Inferior parietal cortex (tissue), 1 donor: ENCODE data around the gene AQP2.

Source experiments
- DNase-seq: peaks from one replicate; pipeline ENCODE4 v3.0.0-alpha.2; 2016; ENCODE audit errors: extremely low spot score

Gene AQP2, protein sequence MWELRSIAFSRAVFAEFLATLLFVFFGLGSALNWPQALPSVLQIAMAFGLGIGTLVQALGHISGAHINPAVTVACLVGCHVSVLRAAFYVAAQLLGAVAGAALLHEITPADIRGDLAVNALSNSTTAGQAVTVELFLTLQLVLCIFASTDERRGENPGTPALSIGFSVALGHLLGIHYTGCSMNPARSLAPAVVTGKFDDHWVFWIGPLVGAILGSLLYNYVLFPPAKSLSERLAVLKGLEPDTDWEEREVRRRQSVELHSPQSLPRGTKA

DNA sequence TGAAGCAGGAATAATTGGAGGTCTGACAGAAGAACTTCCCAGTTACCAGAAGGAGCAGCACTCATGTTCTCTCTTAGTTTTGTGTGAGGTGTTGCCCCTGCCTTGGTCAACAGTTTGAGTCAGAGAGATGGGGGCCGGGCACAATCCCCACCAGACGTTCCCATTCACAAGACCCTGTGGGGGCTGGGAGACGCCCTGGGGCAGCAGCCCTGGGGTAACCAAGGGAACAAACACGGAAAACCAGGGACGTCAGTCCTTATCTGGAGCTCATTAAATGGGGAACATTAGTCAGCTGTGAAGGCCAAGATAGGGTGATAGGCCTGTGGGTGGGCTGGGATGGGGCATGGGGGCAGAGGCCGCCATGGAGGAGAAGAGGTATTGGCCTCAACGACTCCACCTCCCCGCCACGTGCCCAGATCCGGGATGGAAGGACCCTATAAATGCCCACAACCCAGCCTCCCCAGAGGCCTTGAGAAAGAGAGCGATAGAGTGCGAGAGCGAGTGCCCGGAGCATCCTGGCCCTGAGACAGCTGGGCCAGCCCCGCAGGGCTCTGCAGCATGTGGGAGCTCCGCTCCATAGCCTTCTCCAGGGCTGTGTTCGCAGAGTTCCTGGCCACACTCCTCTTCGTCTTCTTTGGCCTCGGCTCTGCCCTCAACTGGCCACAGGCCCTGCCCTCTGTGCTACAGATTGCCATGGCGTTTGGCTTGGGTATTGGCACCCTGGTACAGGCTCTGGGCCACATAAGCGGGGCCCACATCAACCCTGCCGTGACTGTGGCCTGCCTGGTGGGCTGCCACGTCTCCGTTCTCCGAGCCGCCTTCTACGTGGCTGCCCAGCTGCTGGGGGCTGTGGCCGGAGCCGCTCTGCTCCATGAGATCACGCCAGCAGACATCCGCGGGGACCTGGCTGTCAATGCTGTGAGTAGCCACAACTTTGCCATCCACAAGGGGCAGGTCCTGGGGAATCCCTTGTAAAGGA, at the start of gene AQP2:
Gene AQP2 (plus strand): TSS at position 465 of the 979 bp plus-strand sequence. CDS start 94 bp downstream, at position 559.
- DNase-seq = no peak

DNA sequence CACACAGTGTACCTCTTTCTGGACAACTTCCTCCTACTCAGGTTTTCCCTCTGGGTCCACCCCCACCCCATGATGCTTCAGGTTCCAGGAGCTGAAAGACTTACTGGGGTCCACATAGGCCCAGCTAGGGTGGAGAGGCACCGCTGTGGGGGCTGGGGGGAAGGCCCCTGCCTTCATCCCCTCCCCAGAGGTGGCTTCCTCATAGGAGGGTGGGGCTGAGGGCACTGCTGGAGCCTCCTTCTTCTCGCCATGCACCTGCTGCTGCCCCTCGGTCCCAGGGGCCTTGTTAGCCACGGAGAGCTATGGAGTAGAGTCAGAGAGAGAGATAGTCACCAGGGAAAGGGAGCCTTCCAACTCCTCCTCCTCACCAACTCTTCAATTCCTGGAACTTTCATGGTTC, 49.5 kb upstream of the AQP2 start:
- no peak for DNase-seq

DNA sequence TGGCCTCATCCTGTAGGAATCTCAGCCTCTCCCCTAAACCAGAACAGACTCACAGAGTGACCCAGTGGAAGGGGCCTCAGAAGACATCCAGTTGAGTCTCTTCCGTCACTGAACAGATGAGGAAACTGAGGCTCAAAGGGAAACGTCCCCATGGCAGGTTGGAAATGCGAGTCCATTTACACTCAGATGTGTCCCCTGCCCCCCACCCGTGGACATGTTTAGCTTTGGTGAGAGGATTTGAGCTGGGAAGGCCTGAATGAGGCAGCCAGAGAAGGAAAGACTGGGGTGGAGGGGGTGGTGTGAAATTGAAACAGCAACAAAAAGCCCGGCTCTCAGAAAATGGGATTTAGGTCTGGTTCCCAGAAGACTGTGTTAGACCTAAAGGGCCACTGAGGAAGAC, 48.6 kb upstream of the AQP2 start:
- DNase-seq = peak; percentile 11

DNA sequence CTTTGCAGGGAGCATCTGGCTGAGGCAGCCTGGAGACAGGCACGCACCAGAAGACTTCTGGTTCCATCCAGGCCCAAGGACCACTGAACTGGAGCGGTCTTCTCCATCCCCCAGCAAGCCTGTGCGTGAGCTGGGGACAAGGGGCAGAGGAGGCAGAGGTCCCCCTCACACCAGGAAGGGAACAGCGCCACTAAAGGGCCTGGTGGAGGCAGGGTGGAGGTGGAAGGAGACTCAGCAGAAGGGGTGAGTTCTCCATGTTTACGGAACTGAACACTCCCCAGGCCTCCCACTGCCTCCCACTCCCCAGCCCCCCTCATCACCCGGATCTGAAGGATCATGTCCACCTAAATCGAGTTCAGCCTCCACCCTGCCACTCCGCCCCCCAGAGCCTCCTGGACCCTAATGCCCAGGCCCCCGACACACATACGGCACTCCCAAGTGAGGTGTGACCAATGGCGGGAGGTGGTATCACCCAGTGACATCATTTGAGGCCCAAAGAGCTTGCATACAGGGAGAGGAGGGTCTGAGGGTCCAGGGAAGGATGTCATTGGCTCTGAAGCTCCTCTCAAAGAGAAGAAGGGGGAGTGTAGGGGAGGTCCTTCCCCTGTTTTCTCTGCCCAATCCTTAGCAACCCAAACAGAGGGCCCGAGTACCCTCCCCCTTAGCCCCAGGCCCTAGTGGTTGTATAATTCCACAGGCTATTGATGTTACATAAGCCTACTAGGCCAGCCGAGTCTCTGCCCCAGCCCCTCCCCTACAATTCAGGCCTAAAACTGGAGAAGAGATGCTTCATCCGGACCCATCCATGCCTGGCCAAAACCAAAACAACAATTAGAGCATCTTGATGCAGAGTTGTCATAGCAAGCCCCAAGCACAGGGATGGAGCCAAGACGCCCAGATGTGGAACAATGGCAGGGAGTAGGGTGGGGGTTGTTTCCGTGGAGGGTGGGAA, 47.9 kb upstream of the AQP2 start:
- peak; percentile 55 for DNase-seq

DNA sequence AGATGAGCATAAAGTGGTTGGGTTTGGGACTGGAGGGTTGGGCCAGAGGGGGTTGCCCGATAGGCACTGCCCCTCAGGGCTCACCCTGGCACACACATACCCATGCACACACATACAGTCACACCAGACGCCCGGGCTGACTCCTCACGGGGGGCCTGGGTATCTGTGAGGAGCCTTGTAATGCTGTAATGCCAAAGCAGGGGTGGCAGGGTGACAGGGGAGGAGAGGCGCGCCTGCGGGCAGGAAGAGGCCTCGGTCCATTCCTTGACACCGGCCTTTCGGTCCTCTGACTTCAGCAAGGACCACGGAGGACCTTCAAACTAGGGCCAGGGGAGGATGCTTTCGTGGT, 47.2 kb upstream of the AQP2 start:
- DNase-seq = no peak

DNA sequence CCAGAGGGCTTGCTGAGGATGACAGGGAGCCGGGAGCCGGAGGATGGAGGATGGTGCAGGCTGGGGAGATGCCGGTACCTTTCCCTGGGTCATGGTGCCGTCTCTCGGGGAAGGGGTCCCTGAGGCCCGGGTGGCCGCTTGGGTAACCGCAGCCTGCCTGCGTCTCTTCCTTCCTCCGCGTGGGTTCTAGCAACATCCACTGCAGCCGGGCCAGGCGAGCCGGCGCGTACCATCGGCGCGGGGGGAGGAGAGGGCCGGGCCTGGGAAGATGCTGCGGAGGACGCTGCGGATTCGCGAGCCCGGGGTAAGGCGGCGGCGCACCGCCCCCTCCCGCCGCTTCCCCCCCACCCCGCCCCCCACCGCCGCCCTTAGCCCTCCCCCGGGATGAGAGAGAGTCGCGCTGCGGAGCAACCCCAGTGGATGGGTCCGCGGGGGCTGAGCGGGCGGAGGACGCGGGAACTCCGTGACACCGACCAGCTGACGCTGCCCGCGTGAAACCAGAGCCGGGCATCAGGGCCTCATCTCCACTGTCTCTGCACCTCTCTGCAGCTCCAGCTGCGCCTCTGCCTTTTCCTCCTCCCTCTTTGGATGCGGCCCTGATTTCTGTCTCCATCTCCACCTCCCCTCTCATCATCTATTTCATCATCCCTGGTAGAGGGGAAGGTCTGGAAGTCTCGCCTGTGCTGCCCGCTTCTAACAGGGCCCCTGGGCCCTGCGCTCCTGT, 46.7 kb upstream of the AQP2 start, which contains the start of gene FAIM2:
Gene FAIM2 (minus strand): TSS at position 201 of the 724 bp plus-strand sequence. CDS start 108 bp downstream, at position 93.
- peak; percentile 77 for DNase-seq

DNA sequence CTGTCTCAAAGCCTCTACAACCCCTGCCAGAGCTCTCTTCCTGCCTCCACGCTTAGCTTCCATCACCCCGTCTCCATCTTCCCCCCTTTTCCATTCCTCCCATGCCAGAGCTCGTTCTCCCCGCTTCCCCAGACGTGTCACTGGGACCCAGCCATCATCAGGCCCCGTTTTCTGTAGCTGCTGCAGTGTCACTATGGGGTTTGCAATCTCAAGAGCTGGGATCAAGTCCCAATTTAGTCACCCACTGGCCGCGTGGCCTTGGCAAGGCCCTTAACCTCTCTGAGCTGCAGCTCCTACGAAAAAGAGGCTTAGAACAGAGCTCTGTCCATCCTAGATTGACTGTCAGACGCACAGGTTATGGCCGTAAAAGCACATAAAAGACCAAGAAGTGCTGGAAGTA, 45.9 kb upstream of the AQP2 start:
- no peak for DNase-seq

DNA sequence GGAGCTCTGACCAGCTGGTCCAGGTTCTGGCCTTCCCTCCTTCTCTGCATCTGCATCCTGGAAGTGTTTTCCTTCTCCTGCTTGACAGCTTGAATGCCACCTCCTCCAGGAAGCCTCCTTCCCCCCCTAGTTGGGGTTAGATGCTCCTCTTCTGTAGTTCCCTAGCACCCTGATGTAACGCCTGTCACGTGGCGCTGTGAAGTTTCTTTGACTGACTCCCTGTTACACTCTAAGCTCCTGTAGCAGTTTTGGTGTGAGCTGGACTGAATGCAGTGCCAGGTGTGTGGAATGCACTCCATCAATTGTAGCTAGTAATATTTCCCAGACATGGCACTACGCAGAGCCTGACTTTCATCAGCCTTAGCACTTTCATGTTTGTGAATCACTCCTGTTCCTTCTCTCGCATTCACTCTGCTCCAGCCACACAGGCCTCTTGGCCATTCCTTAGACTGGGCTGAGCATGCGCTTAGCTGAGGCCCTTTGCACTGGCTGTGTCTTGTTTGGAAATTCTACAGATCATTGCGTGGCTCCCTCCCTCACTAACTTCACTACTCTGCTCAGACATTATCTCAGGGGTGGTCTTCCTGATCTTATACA, 44.7 kb upstream of the AQP2 start:
- DNase-seq = no peak

DNA sequence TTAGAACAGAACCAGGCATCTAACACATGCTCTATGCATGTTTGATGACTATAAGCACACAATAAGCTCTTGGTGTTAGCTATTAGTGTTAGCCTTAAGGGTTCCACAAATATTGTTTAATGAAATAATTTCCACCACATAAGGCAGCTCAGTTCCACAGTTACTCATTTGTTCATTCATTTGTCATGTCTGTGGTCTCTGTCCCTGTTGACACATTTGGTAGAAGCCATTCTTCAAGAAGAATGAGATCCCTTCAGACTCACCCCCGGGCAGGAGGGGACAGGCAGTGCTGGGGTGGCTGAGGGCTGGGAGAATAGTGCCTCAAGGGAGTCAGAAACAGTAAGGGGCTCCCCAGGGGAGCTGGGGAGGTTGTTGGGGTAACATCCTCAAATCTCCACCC, 43.2 kb upstream of the AQP2 start:
- DNase-seq = no peak

DNA sequence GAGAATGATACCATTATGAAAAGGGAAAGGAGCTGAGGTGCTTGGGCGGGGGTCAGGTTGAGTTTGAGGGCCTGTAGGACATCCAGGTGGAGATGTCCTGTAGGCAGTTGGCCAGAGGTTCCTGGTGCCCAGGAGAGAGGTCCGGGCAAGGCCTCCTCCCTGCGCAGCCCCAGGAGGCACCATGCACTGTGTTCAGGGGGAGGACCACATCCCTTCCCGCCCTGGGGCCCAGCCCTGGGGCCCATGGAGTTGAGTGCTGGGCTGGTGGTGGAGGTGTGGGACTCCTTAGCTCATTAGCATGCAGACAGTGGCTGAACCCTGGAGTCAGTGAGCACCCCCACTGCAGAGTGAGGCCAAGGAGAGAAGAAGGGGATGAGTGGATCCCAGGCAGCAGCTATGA, 41.2 kb upstream of the AQP2 start:
- DNase-seq = no peak

DNA sequence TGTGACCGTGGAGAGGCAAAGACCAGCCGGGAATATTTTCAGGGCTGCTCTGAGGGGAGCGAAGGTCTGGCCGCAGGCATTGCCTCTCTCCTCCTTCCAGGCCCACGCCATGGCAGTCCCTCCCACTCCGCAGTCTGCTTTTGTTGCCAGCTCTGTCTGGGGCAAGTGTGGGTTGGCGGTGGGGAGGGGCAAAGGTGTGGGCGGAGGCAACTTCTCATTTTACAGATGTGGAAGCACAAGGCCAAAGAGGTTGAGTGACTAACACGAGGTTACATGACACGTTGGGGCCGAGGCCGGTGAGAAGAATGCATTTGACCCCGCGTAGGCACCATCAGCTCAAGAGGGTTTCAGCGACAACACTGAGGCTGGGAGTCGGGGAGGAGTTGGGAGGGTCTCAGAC, 40.7 kb upstream of the AQP2 start:
- no peak for DNase-seq

DNA sequence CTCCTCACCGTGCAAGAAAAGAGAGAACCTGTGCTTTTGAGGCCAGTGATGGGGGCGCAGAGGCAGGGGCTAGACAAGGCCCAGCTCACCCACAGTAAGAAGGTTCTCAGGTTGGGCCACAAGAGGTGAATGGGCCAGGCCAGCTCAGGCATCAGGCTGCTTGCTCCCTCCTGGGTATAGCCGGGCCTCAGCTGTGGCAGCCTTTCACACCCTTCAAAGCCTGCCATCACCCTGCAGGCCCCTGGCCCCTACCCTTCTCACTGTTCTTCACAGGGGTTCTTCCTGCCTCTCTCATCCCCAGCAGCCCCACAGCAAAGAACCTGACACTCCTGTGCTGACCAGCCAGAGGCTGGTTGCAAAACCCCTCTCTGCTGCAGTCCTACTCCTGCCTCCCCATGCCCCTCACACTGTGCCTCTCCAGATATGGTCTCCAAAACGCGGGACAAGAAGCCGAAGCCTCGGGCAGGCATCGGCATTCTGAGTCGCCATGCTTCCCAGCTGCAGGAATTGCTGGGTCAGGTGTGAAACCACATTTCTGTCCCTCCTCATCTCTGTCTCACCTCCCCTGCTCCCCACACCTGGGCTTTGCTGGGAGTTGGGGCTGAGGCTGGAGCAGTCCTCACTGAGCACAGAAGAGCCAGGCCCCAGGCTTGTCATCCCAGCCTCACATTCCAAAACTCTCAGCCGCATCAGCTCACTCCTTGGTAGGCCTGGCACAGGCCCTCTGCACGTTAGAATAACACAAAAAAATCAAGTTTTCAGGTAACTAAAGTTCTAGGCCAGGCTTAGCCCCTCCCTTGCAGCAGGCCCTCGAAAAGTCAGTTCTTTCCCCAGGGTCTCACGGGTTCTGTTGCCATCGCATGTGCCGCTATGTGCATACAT, 40.0 kb upstream of the AQP2 start:
- no peak for DNase-seq

DNA sequence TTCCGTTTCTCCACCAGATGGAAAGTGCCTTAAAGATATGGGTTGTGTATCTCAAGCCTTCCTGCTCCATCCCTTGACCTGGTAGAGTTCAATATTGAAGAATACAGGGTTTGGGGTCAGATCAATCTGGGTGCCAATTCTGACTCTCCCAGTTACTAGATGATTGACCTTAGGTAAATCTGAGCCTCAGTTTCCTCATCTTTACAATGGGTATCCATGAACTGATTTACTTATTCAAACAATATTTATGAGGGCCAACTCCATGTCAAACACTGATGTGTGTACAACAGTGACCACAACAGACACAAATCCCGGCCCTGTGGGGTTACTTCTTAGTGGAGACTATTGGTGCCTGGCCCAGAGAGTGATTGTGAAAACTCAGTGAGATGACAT, 39.3 kb upstream of the AQP2 start:
- no peak for DNase-seq

DNA sequence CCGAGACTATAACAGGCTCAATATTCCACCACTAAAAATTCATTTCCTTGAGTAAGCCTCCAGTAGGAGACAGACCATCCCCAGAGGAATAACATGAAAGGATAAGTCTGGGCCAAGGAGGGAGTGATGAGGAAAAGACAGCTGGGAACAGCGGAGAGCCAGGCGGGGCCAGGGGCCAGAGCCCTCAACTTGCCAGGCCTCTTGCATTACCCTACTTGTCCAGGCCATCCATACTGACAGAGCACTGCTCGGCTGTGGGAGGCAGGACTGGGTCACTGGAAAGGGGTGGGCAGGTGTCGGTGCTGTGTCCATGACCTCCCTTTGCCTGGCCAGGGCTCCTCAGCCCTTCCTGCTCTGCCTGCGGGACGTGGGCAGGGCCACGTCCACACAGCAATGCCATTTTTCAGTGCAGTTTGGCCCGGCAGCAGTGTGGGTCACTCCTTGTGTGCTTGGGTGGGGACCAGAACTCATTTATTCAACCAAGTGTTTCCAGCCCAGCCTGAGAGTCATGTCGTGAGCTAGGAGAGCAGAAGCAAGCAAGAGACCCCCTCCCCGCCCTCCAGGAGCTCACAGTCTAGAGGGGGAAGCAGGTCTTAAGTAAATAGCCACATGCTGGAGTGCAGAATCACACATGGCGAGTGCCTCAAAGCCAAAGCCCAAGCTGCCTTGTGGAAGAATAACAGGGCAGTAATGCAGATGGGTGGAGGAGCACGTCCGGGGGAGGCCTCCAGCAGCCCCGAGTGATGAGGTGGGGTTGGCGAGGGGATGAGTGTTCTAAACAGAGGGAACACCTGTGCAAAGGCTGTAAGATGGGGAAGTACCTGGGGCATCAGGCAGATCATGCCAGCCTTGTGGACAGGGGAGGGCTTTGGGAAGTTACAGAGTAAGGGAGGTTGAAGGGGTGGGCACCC, 37.9 kb upstream of the AQP2 start:
- no peak for DNase-seq

DNA sequence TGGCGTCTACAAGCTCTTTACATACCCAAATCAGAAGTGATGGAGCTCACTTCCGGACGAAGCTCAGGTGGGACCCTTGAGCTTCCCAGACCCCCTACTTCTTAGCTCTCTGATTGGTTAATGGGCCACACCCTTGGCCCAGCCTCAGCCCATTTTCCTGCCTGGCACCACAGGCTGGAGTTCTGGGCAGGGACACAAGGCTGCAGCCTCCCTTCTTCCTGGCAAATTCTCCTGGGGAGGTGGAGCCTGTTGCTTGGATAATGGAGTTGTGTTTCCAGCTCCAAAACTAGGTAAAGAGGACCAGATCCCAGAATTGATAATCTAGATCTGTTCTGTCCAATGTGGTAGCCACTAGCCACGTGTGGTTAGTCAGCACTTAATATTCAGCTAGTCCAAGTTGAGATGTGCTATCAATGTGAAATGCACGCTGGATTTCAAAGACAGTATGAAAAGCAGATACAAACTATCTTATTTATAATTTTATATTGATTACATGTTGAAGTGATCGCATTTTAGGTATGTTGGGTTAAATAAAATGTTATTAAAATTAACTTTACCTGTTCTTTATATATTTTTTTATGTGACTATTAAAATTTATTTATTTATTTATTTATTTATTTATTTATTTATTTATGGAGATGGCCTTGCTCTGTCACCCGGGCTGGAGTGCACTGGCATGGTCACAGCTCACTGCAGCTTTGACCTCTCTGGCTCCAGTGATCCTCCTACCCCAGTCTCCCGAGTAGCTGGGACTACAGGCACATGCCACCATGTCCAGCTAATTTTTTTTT, 34.2 kb upstream of the AQP2 start:
- DNase-seq = no peak

DNA sequence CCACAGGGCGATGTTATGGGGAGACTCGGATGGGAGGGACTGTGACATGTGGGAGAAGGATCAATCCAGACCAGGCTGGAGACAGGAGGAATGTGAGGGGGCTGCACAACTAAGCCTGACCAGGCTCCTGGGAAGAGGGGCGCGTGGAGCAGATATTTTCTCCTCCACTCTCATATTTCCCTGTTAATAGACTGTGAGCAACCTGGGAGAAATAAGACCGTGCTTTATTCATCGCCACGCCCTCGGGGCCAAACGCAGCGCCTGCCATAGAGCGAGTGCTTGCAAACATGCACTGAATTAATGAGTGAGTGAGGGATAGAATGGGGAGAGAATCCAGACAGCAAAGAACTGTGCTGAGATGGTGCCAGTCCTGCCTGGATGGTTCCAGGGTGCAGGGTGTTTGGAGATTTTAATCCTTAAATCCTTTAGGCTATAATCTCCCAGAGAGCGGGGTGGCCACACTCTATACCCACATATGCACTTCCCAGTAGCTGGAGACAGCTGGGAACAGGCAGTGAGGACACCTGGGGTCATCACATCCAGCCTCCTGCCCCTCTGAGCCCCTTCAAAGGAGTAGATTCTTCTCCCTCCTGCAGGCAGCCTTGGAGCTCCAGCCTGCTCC, 33.3 kb upstream of the AQP2 start:
- DNase-seq = no peak

DNA sequence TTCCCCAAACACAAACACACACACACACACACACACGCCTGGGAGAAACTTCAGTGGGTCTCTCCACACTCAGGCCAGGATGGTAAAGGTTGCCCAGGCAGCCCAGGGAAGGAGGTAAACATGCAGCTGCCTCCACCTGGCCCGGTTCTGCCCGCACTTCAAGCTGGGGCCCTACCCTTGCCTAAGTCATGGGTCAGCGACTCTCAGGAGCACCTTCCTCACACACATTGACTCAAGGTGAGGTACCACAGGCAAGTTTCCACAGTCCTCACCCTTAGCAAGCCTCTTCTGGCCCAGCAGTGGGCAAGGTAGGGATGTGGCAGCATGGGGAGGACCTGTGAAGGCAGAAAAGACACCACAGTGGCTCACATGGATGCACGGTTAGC, 32.8 kb upstream of the AQP2 start:
- no peak for DNase-seq
